Stimulated activated CD8-positive, alpha-beta memory T cell treated with anti-CD3 and anti-CD28 coated beads, Interleukin-12 subunit alpha, Interleukin-12 subunit beta, amount 100 ng/mL, for 1 hour (primary cell): ENCODE data around the gene NRXN2.

Source experiments
- DNase-seq: peaks from one replicate; pipeline ENCODE4 v3.0.0-alpha.2; 2020; ENCODE audit warnings: low read depth

Gene NRXN2

DNA sequence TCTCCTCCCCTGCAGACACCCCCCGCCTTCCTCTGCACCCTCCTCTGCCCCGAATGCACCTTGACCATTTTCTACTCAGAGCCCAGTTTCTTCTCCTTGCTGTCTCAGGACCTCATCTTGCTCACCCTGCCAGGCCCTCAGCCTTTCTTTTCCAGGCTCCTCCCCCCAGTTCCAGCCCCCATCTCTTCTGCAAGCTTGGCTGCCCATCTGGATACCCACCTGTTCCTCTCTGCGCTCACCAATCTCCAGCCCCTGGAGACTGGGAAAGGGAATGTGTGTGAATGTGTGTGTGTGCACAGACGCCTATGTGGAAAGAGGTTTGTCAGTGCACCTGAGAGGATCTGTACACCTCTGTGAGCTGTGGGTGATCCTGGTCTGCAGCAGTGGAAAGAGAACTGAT lies 95.6 kb downstream of the NRXN2 start:
- no peak for DNase-seq

DNA sequence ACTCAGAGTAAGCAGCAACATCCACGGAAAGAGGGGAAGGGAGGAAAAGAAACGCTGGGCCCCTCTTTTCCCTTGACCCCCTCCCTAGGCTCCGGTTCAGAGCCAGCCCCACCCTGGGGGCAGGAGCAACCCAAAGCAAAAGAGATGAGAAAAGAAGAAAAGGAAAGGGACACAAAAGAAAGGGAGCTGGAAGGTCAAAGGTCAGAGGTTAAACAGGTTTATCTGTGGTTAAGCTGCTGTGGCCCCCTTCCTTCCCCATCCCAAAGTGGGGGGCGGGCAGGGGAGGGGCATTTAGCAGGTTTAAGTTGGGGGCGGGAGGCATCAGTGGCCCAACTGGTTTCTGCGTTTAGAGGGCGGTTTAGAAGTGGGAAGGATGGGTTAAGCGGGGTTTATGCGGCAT lies 96.4 kb downstream of the NRXN2 start:
- DNase-seq: no peak

- no peak for DNase-seq
These were observed 98.0 kb downstream of the NRXN2 start for GRCh38 chr11:64624883-64625481.

GRCh38 chr11:64622681-64623080 lies 100.3 kb downstream of the NRXN2 start:
- DNase-seq: no peak

DNA sequence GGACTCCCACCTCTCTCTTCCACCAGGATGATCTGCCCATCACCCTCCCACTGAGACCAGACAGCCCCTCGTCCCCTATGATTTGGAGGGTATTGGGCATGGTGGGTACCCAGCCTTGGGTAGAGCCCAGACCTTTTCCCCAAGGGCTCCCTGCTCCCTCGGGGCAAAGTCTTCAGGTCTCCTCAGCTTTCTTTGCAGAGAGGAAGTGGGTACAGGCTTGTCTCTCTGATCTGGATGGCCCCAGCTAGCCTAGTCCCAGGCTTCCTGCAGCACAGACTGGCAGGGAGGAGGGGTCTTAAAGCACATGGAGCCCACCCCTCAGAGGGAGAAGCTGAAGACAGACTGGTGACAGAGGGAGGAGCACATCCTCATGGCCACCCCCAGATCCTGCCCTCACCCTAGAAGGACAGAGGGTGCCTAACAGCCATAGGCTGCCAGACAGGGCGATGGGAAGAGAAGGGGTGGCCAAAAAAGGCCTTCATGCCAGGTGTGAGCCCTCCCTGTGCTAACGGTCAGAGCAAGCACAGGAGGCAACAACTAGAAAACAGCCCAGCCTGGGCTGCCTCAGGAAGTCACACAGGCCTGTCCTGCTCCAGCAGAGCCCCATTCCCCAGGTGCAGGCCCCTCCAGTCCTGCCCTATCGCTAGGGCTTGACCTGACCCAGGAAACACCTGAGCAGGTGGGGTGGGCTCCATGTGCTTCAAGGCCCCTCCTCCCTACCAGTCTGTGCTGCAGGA lies 101.5 kb downstream of the NRXN2 start:
- no peak for DNase-seq

DNA sequence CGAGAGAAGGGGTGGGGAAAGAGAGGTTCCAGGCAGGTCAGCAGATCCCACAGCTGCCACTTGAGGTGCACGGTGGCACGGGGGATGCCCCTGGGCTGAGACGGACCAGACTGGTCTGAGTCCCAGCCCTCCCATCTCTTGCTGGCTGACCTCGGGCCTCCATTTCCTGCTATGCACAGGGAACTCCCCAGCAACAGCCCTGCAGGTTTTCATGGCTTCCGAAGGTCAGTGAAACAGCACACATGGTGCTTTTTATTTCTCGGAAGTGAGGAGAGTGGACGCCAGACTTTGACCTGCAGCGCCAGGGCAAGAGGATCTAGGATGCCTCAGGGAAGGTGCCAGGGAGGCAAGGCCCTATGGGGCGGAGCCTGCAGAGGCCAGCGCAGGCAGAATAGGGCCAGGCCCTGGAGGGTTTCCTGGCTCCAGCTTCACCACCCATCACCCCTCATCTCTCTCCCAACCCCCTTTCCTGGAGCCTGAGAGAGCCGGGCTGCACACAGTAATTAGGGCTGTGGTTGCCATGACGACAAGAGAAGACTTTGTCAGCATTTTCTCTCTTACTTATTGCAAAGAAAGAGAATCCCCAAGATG lies 102.5 kb downstream of the NRXN2 start:
- DNase-seq: no peak

DNA sequence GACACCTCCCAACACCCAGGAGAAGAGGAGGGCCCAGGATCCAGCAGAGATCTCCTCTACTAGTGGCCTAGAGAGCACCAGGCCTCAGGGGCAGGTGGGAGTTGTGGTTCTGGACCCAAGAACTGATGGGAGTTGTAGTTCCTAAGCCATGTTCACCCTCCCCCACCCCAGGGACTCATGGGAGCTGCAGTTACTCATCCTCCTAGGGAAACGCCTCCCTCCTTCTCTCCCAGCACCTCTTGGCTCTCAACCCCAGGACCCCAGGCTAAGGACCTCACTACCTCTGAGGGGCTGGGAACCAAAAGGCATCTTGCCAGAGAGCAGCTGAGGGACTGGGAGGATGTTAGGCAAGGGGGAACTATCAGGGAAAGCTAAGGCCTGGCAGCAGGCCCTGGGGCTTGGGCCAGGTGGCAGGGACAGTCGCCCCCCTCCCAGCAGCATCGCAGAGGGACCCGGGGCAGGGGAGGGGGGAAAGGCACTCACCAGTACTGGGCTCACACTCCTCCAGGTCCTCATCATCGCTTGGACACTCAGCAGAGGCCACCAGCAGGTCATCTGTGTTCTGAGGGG lies 103.1 kb downstream of the NRXN2 start:
- DNase-seq: no peak

DNA sequence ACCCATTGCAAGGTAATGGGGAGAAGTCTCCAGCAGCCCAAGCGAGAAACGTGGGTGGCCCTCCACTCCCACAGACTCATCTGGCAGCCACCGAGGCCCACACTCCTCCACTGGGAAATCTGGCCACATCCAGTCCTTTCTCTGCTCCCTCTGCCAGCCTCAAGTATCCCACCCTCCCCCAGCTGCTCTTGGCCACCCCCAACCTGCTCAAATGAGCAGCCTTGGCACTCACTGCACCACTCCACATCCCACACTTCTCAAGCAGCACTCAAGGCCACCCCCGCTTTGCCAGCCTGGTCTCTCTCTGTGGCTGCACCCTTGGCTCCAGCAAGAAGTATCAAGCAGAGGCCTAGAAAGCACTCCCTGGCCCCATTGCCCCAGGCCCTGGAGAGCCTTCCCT lies 103.8 kb downstream of the NRXN2 start:
- no peak for DNase-seq

- DNase-seq: no peak
These were observed 106.2 kb downstream of the NRXN2 start for GRCh38 chr11:64616817-64617216.

GRCh38 chr11:64614917-64615316 lies 108.1 kb downstream of the NRXN2 start:
- DNase-seq: no peak

- DNase-seq: no peak
These were observed 109.3 kb downstream of the NRXN2 start for GRCh38 chr11:64613648-64614047.

- no peak for DNase-seq
These were observed 110.9 kb downstream of the NRXN2 start for GRCh38 chr11:64611869-64612646.

GRCh38 chr11:64611176-64611575 lies 111.8 kb downstream of the NRXN2 start:
- DNase-seq: no peak

DNA sequence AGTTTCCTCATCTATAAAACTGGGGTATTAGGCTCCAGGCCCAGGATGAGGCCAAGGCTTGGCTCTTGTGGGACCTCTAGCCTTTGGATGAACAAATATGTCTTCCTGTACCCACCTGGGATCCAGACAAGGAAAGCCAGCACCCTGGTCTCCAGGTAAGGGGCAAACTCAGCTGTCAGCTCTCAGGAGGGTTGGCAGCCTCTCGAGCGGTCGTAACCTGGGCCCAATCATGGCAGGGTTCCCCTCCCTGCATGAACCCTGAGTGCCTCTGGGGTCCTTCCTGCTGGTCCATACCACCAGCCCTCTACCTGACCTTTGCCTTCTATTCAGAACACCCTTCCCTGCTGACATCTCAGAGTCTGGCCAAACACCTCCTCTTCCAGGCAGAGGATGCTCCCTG lies 112.4 kb downstream of the NRXN2 start:
- DNase-seq: no peak

DNA sequence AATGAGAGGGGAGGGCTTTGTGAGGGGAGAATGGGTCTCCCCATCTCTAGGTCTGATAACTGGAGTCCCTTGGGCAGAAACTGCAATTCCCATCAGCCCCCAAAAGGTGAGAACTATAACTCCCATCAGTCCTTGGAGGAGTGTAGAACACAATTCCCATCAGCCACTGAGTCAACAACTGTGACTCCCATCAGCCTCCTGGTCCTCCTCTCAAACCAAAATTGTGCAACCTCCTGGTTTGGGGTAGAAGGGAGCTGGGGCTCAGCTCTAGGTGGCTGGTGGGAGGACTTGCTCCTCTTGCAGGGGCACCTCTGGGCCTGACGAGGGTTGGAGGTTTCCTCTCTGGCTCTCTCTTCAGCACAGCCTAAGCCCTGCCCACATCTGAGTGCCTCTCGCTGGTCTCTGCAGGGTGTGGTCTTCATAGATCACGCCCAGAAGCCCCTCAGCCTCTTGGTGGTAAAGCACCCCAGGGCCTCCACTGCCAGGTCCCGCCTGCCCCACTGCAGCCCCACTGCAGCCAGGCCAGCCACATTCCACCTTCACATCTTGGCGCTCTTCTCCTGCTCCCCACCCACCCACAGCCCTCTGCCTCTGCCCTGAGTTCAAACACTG lies 113.5 kb downstream of the NRXN2 start:
- no peak for DNase-seq

- DNase-seq: no peak
These were observed 114.4 kb downstream of the NRXN2 start for GRCh38 chr11:64608636-64609035.

DNA sequence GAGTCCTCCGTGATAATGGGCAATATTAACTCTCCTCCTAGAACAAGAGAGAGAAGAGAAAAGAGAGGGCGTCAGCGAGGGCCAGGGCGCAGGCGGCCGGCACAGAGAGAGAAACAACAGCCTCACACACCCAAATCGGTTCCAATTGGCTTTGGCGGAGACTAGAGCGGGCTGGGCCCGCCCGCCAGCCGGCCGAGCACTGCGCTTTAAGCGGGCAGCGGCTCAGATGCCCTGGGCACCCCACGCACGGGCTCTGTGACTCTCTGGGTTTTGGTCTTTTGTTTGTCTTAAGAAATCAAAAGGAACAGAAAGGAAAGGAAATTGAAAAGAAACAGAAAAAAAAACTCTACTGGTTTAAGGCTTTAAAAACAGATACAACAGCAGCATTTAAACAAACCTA lies 115.0 kb downstream of the NRXN2 start:
- no peak for DNase-seq

GRCh38 chr11:64607381-64607985 lies 115.5 kb downstream of the NRXN2 start:
- DNase-seq: no peak

DNA sequence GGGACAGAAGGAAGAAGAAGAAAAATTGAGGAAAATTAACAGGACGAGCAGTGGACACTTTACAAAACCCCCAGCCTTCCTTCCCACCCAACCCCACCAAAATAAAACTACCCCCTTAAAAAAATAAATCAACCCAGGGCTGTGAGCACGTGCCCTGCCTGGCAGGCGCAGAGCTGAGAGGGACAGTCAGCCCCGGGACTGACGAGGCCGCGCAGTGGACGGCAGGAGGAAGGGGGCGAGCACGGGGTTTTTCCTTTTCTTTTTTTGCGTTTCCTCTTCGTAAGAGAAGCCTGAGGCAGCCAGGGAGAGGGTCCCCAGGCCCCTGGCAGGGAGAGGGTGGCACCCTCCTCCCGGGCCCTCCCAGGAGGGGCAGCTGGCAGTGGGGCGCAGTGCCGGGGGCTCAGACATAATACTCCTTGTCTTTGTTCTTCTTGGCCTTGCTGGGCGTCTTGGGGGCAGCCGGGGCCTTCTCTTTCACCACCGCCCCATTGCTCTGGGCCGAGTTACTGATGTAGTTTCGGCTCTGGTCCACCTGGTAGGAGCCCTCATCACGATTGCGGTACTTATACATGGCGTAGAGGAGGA lies 116.1 kb downstream of the NRXN2 start:
- DNase-seq: no peak

DNA sequence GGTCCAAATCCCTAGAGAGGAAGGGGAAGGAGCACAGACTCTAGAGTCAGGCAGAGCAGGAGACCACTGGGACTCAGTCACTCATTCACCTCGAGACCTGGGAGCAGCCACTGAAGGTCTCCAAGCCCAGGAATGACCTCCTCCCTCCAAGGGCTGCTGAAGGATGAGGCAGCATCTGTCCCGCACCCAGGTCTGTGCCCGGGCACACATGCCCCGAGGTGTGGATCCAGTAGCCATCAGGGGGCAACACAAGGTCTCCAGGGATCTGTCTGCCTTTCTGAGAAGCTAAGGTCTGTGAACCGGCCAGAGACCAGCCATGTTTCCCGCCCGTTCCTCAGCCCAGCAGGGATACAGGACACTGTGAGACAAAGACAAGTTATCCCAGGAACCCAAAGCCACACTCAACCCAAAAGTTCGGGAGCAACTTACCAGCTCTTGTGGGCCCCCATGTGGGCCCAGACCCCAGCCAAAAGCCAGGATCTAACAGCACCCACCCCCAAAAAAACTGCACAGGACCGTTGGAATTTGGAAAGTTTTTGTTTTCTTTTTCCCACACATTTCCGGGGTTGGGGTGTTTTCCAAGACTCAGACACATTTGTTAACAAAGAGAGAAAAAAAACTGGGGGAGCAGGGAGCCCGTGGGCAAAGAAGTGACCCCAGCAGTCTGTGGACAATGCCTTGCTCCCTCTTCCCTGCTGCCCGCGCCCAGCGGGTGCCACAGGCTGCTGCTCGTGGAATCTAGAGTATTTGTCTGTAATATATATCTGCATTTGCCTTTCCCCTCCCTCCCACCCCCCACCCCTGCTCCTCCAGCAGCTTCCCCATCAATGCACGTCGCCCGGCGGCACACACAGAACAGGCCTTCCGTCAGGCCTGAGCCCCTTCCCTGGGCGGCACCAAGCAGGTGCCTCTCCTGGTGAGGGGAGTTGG lies 117.1 kb downstream of the NRXN2 start:
- DNase-seq: no peak
